GM12878 (cell line): ENCODE data around the gene ANP32A. TPM values are rescaled to one million over a fixed set of nuclear protein-coding genes. Genes with fewer than 3 reads are reported as not detected.
A peak's percentile ranks its signal among the peaks of the same experiment; 100 is the strongest.

Experiments
- ATAC-seq: fragments of 200-7000 bp; cut with Tn5 transposase; 3 replicates; pipeline ENCODE4 v1.9.1; 2020; ENCODE audit warnings: mild to moderate bottlenecking, moderate library complexity
- BruUV-seq: library from RNA; stranded (reverse); fragments of 400-500 nt; replicated peaks from 2 replicates; lab custom pipeline; 2021; lab: Mats Ljungman, UMichigan
- CTCF ChIA-PET: fragments of 300-600 bp; sonication (Branson Sonifier 250); formaldehyde crosslinking; extraction: SDS; loops from one replicate; lab custom pipeline; 2021; ENCODE audit warnings: inconsistent platforms; lab: Yijun Ruan, JAX
- POLR2A ChIA-PET: fragments of 350-600 bp; formaldehyde crosslinking; extraction: SDS; loops from one replicate; lab custom pipeline; 2021; ENCODE audit warnings: inconsistent platforms; lab: Charles Lee
- RAD21 ChIA-PET: fragments of 300-600 bp; sonication (Branson Sonifier 250); formaldehyde crosslinking; loops from one replicate; lab custom pipeline; 2023; ENCODE audit warnings: antibody characterized with exemption; ENCODE audit not compliant: unreplicated experiment; lab: Charles Lee
- SMC1A ChIA-PET: fragments of 300-600 bp; sonication (Branson Sonifier 250); formaldehyde crosslinking; loops from one replicate; lab custom pipeline; 2023; ENCODE audit not compliant: unreplicated experiment, uncharacterized antibody; lab: Charles Lee
- DNase-seq: peaks from one replicate; pipeline ENCODE4 v3.0.0-alpha.2; 2011; ENCODE audit warnings: low read depth, low spot score
- FAIRE-seq: peaks from 3 replicates; lab custom pipeline; 2011; peaks lifted over from hg19 to GRCh38; lab: Jason Lieb, UNC
- H2AFZ ChIP-seq: 2 replicates; pipeline ENCODE4 v1.6.0; 2011; ENCODE audit warnings: low read depth, low read length, control low read depth; ENCODE audit not compliant: control insufficient read depth
- H3K27ac ChIP-seq: 2 replicates; pipeline ENCODE4 v1.5.1; 2011; ENCODE audit warnings: control low read depth; ENCODE audit not compliant: control insufficient read depth, insufficient read depth
- H3K27me3 ChIP-seq, 2 experiments: replicated peaks in 1 of 2; 2 replicates each; pipeline versions ENCODE4 v1.6.0 to v1.6.1; 2011; ENCODE audit warnings: low read length in 1 of 2; ENCODE audit not compliant: control insufficient read depth in 2 of 2, insufficient read depth in 2 of 2
- H3K36me3 ChIP-seq, 2 experiments: 2 replicates each; pipeline ENCODE4 v1.5.1; 2011; ENCODE audit warnings: low read length in 1 of 2; ENCODE audit not compliant: control insufficient read depth in 2 of 2, insufficient read depth in 2 of 2
- H3K4me1 ChIP-seq: 2 replicates; pipeline ENCODE4 v1.6.1; 2011; ENCODE audit warnings: mild to moderate bottlenecking, low read length, moderate library complexity, mixed read lengths; ENCODE audit not compliant: control insufficient read depth, insufficient read depth
- H3K4me2 ChIP-seq: 2 replicates; pipeline ENCODE4 v1.6.0; 2011; ENCODE audit warnings: control low read depth; ENCODE audit not compliant: control insufficient read depth, insufficient read depth
- H3K4me3 ChIP-seq: fragments of 200-600 bp; sonication (generic); 2 replicates; pipeline ENCODE4 v1.5.1; 2016
- H3K79me2 ChIP-seq: 2 replicates; pipeline ENCODE4 v1.6.0; 2011; ENCODE audit warnings: low read length; ENCODE audit not compliant: control insufficient read depth, insufficient read depth
- H3K9ac ChIP-seq: 2 replicates; pipeline ENCODE4 v1.8.0; 2011; ENCODE audit warnings: low read length, control low read depth, mixed read lengths; ENCODE audit not compliant: control insufficient read depth, insufficient read depth
- H3K9me3 ChIP-seq: replicated peaks from 3 replicates; pipeline ENCODE4 v1.5.1; 2011; ENCODE audit warnings: mild to moderate bottlenecking, low read length; ENCODE audit not compliant: control insufficient read depth, insufficient read depth
- H4K20me1 ChIP-seq: 2 replicates; pipeline ENCODE4 v1.6.0; 2011; ENCODE audit not compliant: control insufficient read depth, insufficient read depth
- EED ChIP-seq: sonication (generic); IDR thresholded peaks from 2 replicates; pipeline ENCODE4 v1.6.1; 2016; ENCODE audit warnings: antibody characterized with exemption, low read depth
- FOS ChIP-seq: IDR thresholded peaks from 3 replicates; pipeline ENCODE4 v1.6.1; 2011; ENCODE audit warnings: borderline replicate concordance; ENCODE audit not compliant: insufficient read length; ENCODE audit errors: extremely low read depth
- HDAC2 ChIP-seq: fragments of 200-600 bp; sonication (generic); IDR thresholded peaks from 2 replicates; pipeline ENCODE4 v1.6.1; 2017
- KAT2A ChIP-seq: conservative IDR thresholded peaks from 2 replicates; pipeline ENCODE4 v1.6.1; 2011; ENCODE audit warnings: low read depth, low read length; ENCODE audit not compliant: control insufficient read depth
- MTA3 ChIP-seq: IDR thresholded peaks from 2 replicates; pipeline ENCODE4 v1.6.1; 2012; ENCODE audit warnings: low read length, inconsistent platforms, borderline replicate concordance
- MXI1 ChIP-seq: fragments of 150-350 bp; IDR thresholded peaks from 2 replicates; pipeline ENCODE4 v1.6.1; 2011; ENCODE audit warnings: low read depth, mild to moderate bottlenecking, inconsistent platforms, low read length, improper control_type of control experiment
- POLR2AphosphoS5 ChIP-seq: IDR thresholded peaks from 2 replicates; pipeline ENCODE4 v1.6.1; 2011; ENCODE audit warnings: mild to moderate bottlenecking, low read length, inconsistent platforms
- SKIL ChIP-seq: fragments of 450-650 bp; IDR thresholded peaks from 2 replicates; pipeline ENCODE4 v1.6.1; 2017; ENCODE audit warnings: mild to moderate bottlenecking, low read depth, inconsistent platforms; ENCODE audit not compliant: poor library complexity, severe bottlenecking
- SMAD1 ChIP-seq: fragments of 450-650 bp; IDR thresholded peaks from 2 replicates; pipeline ENCODE4 v1.6.1; 2018; ENCODE audit warnings: mild to moderate bottlenecking, low read depth; ENCODE audit not compliant: partially characterized antibody
- TBL1XR1 ChIP-seq: IDR thresholded peaks from 2 replicates; pipeline ENCODE4 v1.6.1; 2012; ENCODE audit warnings: low read depth, low read length, improper control_type of control experiment
- WGBS: methylation state at CpG from one replicate; pipeline ENCODE4 v1.1.6; 2016; ENCODE audit warnings: low lambda C conversion rate; ENCODE audit not compliant: insufficient replicate concordance, insufficient coverage; ENCODE audit errors: missing lambda C conversion rate; 5-methylcytosine and 5-hydroxymethylcytosine counted together
- in situ Hi-C: fragments of 300-500 bp; cut with MboI; formaldehyde crosslinking; loops from 9 replicates; pipeline ENCODE4 v1.14.3; 2018; ENCODE audit warnings: mixed read lengths
- intact Hi-C: fragments of 100-400 bp; cut with micrococcal nuclease; formaldehyde crosslinking; loops from one replicate; pipeline ENCODE4 v1.14.2; 2022; ENCODE audit not compliant: unreplicated experiment
- polyA plus RNA-seq, 11 experiments: library from polyadenylated mRNA; depleted of rRNA in 4 of 11; unstranded in 6 of 11; stranded (reverse) in 5 of 11; fragments of >200 nt; fragmentation: Nextera tagmentation in 4 of 11; fragmentation: Illumina TruSeq in 1 of 11; extraction: Ambion mirVana in 4 of 11; extraction: Trizol in 1 of 11; gene quantifications; 1 replicate in 1 of 11; 2 replicates in 10 of 11; pipeline versions ENCODE4 v1.2.1 to v1.2.3, GENCODE V29; 2011 to 2016; ENCODE audit warnings: inconsistent platforms in 2 of 11, missing spikeins in 2 of 11, low read depth in 1 of 11
- total RNA-seq, 4 experiments: library from RNA; depleted of rRNA in 3 of 4; stranded (reverse); fragments of >200 nt in 3 of 4; fragmentation: Illumina TruSeq in 1 of 4; extraction: Trizol in 1 of 4; gene quantifications; 2 replicates each; pipeline versions ENCODE4 v1.2.1 to v1.2.3, GENCODE V29; 2013 to 2021
- TF ChIP-seq, protein P1 (sequence below): IDR thresholded peaks from 2 replicates; pipeline ENCODE4 v1.6.1; 2011; ENCODE audit warnings: low read depth, low read length, improper control_type of control experiment, borderline replicate concordance

ANP32A gene
- total and polyA plus RNA-seq, 10 of the 15 experiments (the other 5 are each of a cell fraction or from before 2014, with no cell fraction given), result 29.6 to 666 (median 234) TPM

DNA sequence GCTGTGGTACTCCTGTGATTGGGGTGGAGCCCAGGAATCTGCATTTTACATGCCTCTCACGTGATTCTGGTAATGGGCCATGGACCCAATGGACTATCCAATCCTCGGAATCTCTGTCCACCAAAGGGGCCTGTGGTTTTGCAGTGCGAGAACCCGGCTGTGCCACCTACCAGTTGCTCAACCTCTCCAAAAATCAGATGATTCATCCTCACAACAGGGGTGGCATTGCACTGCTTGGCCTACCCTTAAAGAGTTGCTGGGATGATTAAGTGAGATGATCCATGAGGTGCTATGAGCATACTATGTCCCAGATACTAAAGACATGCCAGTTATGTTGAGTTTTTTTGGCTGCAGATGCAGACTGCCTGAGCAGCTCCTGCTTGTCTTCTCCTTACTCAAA lies 5.1 kb downstream of the ANP32A start:
- no peak for FAIRE-seq
- no peak overlapping the region for H3K9ac ChIP-seq
- TF ChIP-seq TBL1XR1, result no peak
- no peak for TF ChIP-seq FOS
- TF ChIP-seq, protein P1, sequence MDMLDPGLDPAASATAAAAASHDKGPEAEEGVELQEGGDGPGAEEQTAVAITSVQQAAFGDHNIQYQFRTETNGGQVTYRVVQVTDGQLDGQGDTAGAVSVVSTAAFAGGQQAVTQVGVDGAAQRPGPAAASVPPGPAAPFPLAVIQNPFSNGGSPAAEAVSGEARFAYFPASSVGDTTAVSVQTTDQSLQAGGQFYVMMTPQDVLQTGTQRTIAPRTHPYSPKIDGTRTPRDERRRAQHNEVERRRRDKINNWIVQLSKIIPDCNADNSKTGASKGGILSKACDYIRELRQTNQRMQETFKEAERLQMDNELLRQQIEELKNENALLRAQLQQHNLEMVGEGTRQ, result no peak
- TF ChIP-seq SMAD1, result no peak
- TF ChIP-seq EED, result no peak
- TF ChIP-seq KAT2A, result no peak
- TF ChIP-seq HDAC2, result no peak
- TF ChIP-seq MTA3, result no peak
- TF ChIP-seq POLR2AphosphoS5, result no peak
- TF ChIP-seq MXI1, result no peak
- TF ChIP-seq SKIL, result no peak
- TF ChIP-seq, all 136 proteins: peak for 0
- H2AFZ ChIP-seq, result no peak overlapping the region
- peak overlapping the region; percentile 90 for H3K4me2 ChIP-seq
- intact Hi-C loops, result no loop called here
- WGBS, result 75% methylated on average over 4 of the region's 4 CpGs
- CTCF ChIA-PET, result interaction anchor here (1.3 to 3.3 kb wide), 8 partner anchors 13 to 81 kb away, joined by 4 to 20 read pairs (median 7); no protein-coding TSS in a partner anchor
- SMC1A ChIA-PET, result interaction anchor here (1.2 to 7.6 kb wide), 6 partner anchors 8 to 60 kb away, joined by 3 to 67 read pairs (median 4); no protein-coding TSS in a partner anchor
- no peaks in the 10 kb centered on the region for H3K27me3 ChIP-seq
- POLR2A ChIA-PET, result interaction anchor here (6.8 kb wide), 1 partner anchor 21 kb away, joined by 77 read pairs; no protein-coding TSS in a partner anchor
- H3K4me1 ChIP-seq, result peaks cover 15% of the 10 kb centered on the region
- H3K4me3 ChIP-seq, result peak overlapping the region; percentile 98; the same call in 1 of the 2 replicates
- in situ Hi-C loops, result loop anchor here (25.0 kb wide), 1 partner anchor 1278 kb away; the partner anchor contains the start of gene MAP2K5
- peaks cover 7% of the 10 kb centered on the region; the same call in 1 of the 2 replicates for H4K20me1 ChIP-seq
- H3K79me2 ChIP-seq, result peaks cover 98% of the 10 kb centered on the region
- RAD21 ChIA-PET, result interaction anchor here (0.9 to 5.8 kb wide), 5 partner anchors 13 to 61 kb away, joined by 3 to 56 read pairs (median 5); no protein-coding TSS in a partner anchor
- BruUV-seq, result no TSS peak
- DNase-seq, result no peak
- peaks cover 3 to 9% of the 10 kb centered on the region in 2 experiments; a peak in 3 of 4 replicates for H3K36me3 ChIP-seq
- no peak overlapping the region for H3K27ac ChIP-seq
- H3K9me3 ChIP-seq, result no peaks in the 10 kb centered on the region
- no peak for ATAC-seq
